ENCODE measurements around the gene C10orf67.
A peak's percentile ranks its signal among the peaks of the same experiment; 100 is the strongest.

C10orf67 gene

DNA sequence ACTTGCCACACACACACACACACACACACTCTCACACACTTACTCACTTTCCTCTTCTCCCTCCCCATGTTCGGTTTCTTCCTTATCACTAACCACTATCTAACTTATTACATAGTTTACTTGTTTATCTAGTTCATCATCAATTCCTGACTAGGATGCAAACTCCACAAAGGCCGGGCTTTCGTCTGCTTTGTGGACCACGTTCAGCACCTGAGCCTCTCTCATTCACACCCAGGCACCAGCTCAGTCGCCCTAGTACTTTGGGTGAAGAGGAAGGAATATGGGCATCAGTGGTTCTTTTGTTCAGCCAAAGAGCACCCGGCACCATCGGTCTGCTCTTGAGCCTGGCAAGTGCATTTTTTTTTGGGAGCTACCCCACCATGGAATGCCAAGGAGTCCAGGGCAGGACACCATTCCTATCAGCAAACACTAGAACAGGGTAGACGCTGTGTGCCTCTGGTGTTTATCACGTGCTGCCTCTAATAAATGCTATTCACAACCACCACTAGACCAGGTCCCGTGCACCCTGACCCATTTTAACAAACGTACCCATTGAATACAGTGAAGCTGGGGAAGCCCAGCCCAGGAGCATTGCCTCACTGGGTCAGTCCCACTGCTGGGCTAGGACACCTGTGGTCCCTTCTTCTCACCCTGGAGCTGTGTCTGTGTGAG, 2.2 kb downstream of the C10orf67 start:
- Mint-ChIP-seq H3K4me1 (peaks cover 60% of the 10 kb centered on the region), H3K36me3 (no peaks in the 10 kb centered on the region), H3K27me3 (no peaks in the 10 kb centered on the region), H3K9me3 (no peaks in the 10 kb centered on the region), H3K4me3 (no peak overlapping the region), H3K27ac (peak overlapping the region; percentile 13)

DNA sequence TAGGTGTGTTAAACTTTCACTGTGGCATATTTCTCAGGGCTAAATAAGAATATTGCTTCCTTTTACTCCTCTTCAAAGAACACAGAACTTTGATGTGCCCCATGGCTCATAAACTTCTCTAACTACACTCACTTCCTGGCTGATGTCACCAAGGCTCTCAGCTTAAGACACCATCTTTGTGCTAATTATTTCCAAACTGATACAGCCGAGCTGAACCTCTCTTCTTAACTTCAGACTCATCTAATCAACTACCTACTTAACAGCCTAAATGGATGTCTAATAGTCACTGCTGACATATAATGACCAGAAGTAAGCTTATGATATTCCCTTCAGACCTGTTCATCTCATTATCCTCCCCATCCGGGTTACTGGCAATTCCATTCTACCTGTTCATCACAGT, 3.6 kb downstream of the C10orf67 start:
- H3K4me1 Mint-ChIP-seq: peaks cover 71% of the 10 kb centered on the region
- no peaks in the 10 kb centered on the region for H3K36me3 Mint-ChIP-seq
- peak overlapping the region; percentile 19 for H3K4me3 Mint-ChIP-seq
- no peaks in the 10 kb centered on the region for H3K9me3 Mint-ChIP-seq
- H3K27ac Mint-ChIP-seq: peak overlapping the region; percentile 49
- H3K27me3 Mint-ChIP-seq: no peaks in the 10 kb centered on the region

DNA sequence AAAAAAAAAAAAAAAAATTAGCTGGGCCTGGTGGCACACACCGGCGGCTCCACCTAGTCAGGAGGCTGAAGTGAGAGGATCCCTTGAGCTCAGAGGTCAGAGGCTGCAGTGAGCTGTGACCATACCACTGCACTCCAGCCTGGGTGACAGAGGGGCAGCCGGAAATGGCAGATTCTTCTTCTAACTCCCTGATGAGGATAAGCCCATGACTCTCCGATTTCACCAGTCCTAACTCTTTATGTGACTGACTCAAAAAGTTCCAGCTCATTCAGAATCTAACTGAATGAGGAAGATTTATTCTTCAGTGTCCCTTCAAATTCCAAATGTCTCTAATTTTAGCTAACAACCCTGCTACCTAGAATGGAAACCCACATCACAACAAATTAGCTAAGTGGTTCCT, 4.2 kb downstream of the C10orf67 start:
- no peaks in the 10 kb centered on the region for H3K27me3 Mint-ChIP-seq
- peak overlapping the region; percentile 15 for H3K4me3 Mint-ChIP-seq
- H3K27ac Mint-ChIP-seq: peak overlapping the region; percentile 33
- peaks cover 78% of the 10 kb centered on the region for H3K4me1 Mint-ChIP-seq
- H3K36me3 Mint-ChIP-seq: no peaks in the 10 kb centered on the region
- H3K9me3 Mint-ChIP-seq: no peaks in the 10 kb centered on the region

DNA sequence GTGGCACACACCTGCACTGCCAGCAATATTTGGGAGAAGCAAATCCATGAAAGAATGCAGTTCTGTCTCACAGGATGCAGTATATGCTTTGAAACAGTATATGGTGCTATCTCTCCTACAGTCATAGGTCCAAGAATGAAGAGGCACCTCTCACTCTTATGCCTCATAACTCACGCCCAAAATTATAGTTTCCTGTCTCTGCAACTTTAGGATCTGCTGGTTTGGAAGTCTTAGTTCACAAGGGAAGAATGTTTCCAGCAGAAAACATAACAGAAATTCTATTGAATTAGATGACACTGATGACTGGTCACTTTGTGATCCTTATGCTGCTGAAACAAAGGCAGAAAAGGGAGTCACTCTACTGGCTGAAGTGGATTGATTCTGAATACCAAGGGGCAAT, 5.7 kb downstream of the C10orf67 start:
- no peak overlapping the region for H3K4me3 Mint-ChIP-seq
- no peaks in the 10 kb centered on the region for H3K36me3 Mint-ChIP-seq
- H3K4me1 Mint-ChIP-seq: peaks cover 87% of the 10 kb centered on the region
- H3K27me3 Mint-ChIP-seq: no peaks in the 10 kb centered on the region
- no peaks in the 10 kb centered on the region for H3K9me3 Mint-ChIP-seq
- peak overlapping the region; percentile 16 for H3K27ac Mint-ChIP-seq

DNA sequence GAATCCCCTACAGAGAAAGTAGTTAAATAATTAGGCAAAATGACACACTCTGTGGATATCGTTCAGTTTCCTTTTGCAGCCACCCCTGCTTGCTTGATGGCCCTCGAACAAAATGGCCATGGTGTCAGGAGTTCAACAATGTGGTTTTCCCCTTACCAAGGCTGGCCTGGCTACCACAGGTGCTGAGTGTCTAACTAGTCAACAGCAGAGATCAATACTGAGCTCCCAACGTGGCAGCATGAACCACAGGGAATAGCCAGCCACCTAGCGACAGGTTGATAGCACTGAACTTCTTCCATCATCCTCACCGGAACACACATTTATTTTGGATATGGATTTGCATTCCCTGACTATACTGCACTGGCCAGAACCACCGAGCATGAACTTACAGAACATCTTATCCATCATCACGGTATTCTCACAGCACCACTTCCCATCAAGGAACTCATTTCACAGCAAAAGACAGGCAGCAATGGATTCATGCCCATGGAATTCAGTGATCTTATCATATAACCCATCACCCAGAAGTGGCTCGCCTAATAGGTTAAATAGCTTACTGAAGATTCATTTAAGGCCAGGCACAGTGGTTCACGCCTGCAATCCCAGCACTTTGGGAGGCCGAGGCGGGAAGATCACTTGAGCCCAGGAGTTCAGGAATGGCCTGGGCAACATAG, 6.3 kb downstream of the C10orf67 start:
- no peaks in the 10 kb centered on the region for H3K36me3 Mint-ChIP-seq
- no peaks in the 10 kb centered on the region for H3K9me3 Mint-ChIP-seq

DNA sequence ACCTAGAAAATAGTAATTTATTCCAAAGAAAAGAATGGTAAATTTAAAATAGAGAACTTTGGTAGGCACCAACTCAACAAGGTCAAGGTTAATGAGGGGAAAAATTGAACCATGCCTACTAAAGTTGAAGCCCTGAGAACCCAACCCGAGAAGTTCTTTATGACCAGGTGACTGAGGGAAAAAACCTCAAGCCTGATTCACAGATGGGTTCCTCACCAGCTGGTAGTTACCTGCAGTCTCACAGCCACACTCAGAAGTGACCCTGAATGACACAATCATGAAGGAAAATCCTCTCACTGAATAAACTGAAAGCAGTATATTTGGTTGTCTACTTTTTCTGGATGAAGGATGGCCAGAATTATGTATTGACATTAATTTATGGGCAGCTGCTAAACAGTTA, 7.0 kb downstream of the C10orf67 start:
- no peak overlapping the region for H3K4me3 Mint-ChIP-seq
- H3K4me1 Mint-ChIP-seq: peaks cover 82% of the 10 kb centered on the region
- no peaks in the 10 kb centered on the region for H3K27me3 Mint-ChIP-seq
- H3K9me3 Mint-ChIP-seq: no peaks in the 10 kb centered on the region
- no peaks in the 10 kb centered on the region for H3K36me3 Mint-ChIP-seq
- peak overlapping the region; percentile 87 for H3K27ac Mint-ChIP-seq

More for the DNA sequence above, 6.3 kb downstream of the C10orf67 start:
- H3K27ac Mint-ChIP-seq: peak overlapping the region; percentile 87
- no peaks in the 10 kb centered on the region for H3K27me3 Mint-ChIP-seq
- no peak overlapping the region for H3K4me3 Mint-ChIP-seq
- H3K4me1 Mint-ChIP-seq: peaks cover 85% of the 10 kb centered on the region

DNA sequence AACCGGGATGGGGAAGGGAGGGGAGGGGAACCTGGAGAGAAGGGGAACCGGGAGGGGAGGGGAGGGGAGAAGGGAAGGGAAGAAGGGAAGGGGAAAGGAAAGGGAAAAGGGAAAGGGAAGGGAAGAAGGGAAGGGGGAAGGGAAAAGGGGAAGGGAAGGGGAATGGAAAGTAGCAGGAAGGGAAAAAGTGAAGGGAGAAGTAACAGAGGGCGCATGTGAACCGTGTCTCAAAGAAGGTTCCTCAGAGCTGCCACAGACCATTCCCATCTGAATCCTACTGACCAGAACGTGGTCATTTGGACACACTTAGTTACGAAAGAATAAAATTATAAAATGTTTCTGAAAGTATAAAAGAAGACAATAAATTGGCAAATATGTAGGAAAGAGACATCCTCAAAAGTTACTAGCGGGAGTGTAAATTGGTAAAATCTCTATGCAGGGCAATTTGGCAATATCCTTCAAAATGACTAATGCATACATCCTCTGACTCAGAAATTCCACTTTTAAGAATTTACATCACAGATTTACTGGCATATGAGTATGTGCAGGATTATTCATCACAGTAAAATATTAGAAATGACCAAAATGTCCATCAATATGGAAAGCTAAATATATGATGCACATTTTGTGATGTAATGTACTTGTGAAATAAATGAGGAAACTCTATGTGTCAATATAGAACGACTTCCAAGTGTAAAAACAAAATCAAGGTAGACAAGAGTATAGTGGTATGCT, 12.9 kb downstream of the C10orf67 start:
- no peaks in the 10 kb centered on the region for H3K36me3 Mint-ChIP-seq
- peaks cover 40% of the 10 kb centered on the region for H3K4me1 Mint-ChIP-seq
- H3K27ac Mint-ChIP-seq: peak overlapping the region; percentile 86
- peaks cover 6% of the 10 kb centered on the region for H3K9me3 Mint-ChIP-seq
- H3K27me3 Mint-ChIP-seq: no peaks in the 10 kb centered on the region
- peak overlapping the region; percentile 20 for H3K4me3 Mint-ChIP-seq

DNA sequence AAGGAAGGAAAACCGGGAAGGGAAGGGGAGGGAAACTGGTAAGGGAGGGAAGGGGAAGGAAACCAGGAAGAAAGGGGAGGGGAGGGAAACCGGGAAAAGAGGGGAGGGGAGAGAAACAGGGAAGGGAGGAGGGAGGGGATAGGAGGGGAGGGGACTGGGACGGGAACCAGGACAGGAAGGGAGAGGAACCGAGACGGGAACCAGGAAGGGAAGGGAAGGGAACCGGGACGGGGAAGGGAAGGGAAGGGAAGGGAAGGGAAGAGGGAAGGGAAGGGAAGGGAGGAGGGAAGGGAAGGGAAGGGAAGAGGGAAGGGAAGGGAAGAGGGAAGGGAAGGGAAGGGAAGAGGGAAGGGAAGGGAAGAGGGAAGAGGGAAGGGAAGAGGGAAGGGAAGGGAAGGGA, 13.6 kb downstream of the C10orf67 start:
- no peak overlapping the region for H3K4me3 Mint-ChIP-seq
- peaks cover 35% of the 10 kb centered on the region for H3K4me1 Mint-ChIP-seq
- H3K27ac Mint-ChIP-seq: peak overlapping the region; percentile 86

DNA sequence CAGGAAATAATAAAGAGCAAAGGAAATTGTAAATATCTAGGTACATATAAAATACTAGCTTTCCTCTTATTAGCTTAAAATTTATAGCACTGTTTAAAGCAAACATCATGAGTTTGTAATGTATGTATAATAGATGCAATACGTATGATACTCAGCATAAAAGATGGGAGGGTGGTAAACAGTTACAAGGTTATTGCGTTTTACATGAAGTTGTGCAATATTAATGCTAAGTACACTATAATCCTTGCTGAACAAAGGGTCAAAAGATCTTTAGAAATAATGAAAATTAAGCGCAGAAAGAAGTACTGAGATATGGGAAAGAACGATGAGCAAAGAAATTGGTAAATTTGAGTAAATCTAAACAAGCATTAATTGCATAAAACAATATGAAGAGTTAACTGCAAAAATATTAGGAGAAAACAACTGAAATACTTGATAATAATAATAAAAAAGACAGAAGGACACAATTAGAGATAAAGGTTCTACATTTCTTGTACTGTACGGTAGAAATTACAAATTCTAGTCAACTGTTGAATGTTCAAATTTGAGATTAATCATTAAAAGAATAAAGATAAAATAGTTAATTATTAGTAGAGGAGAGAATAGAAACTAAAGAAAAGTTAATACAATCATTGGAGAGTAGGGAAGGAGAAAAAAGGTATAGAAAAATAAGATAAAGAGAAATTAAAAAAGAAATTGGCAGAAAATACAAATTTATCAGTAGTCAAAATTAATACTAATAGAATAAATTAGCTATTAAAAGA, 17.9 kb downstream of the C10orf67 start:
- Mint-ChIP-seq H3K4me3 (no peak overlapping the region), H3K27me3 (peaks cover 1% of the 10 kb centered on the region), H3K4me1 (peaks cover 19% of the 10 kb centered on the region), H3K27ac (no peak overlapping the region), H3K9me3 (no peaks in the 10 kb centered on the region), H3K36me3 (no peaks in the 10 kb centered on the region)

More for the DNA sequence above, 13.6 kb downstream of the C10orf67 start:
- Mint-ChIP-seq H3K9me3 (peaks cover 6% of the 10 kb centered on the region), H3K36me3 (no peaks in the 10 kb centered on the region), H3K27me3 (no peaks in the 10 kb centered on the region)

DNA sequence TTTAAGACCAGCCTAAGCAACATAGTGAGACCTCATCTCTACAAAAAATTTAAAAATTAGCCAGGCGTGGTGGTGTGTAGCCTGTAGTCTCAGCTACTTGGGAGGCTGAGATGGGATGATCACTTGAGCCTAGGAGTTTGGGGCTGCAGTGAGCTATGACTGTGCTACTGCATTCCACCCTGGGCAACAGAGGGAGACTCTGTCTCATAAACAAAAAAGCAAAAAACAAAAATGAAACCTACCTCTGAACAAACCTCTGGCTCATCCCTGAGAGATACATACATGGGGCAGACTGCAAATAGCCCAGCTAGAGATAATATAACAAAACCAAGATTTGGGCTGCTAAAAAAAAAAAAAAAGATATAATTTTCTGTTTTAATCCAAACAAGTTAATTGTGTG, 19.5 kb downstream of the C10orf67 start:
- Mint-ChIP-seq H3K27ac (no peak overlapping the region), H3K36me3 (no peaks in the 10 kb centered on the region), H3K9me3 (no peaks in the 10 kb centered on the region), H3K27me3 (peaks cover 1% of the 10 kb centered on the region), H3K4me1 (peaks cover 17% of the 10 kb centered on the region), H3K4me3 (no peak overlapping the region)

DNA sequence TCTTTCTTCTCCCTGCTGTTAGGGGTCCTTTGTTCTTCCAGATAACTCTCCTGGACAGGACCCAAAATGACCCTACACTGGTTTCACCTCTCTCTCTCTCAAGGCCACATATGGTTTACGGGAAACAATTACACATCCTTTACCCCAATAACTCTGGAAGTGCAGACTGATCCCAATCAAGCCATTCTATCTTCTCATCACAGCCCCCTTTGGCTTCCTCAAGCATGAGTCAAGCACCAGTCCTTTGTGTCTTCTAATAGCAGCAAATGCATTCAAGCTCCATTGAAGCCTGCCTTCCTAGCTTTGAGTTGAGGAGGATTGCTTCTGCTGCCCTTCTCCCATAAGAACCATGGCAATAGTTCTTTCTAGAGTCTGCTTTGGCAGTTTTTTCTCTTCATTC, 20.2 kb downstream of the C10orf67 start:
- Mint-ChIP-seq H3K9me3 (no peaks in the 10 kb centered on the region), H3K36me3 (no peaks in the 10 kb centered on the region), H3K4me3 (no peak overlapping the region), H3K27me3 (peaks cover 1% of the 10 kb centered on the region), H3K4me1 (peaks cover 17% of the 10 kb centered on the region), H3K27ac (no peak overlapping the region)

DNA sequence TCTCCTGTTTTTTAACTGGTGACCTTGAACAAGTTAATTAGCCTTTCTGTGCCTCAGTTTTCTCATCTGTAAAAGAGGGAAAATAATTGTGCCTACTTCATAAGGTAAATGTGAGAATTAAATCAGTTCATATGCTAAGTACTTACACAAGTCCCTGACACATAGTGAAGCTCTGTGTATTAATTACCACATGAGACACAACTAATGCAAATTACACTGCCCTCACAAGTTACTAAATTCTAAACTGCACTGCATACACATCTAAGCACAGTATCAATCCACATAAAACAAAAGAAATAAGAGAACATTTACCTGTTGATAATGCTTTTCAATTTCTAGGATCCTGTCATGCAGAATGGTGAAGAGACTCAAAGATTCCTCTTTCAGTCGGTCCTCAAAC, 22.5 kb downstream of the C10orf67 start:
- H3K27me3 Mint-ChIP-seq: peaks cover 1% of the 10 kb centered on the region
- H3K27ac Mint-ChIP-seq: peak overlapping the region; percentile 39
- H3K4me3 Mint-ChIP-seq: no peak overlapping the region
- H3K9me3 Mint-ChIP-seq: no peaks in the 10 kb centered on the region
- no peaks in the 10 kb centered on the region for H3K36me3 Mint-ChIP-seq
- H3K4me1 Mint-ChIP-seq: peaks cover 17% of the 10 kb centered on the region

DNA sequence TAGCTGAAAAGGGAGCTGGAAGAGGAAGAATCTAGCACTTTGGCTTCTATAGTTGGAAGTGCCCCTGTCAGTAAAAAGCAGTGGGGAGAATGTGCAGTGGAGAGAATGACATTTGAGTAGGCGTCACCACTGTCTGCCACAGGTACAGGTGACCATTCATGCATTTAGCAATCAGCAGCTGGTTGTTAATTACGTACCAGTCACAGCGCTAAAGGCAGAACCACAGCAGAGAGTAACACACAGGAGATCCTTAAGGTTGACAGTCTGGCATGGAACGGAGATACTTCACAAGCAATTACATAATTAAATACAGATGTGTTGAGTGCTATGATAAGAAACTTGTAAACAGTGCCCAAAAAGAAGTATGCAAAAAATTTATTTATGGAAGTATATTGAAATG, 24.8 kb downstream of the C10orf67 start:
- H3K4me3 Mint-ChIP-seq: no peak overlapping the region
- H3K27ac Mint-ChIP-seq: no peak overlapping the region
- no peaks in the 10 kb centered on the region for H3K9me3 Mint-ChIP-seq
- H3K36me3 Mint-ChIP-seq: no peaks in the 10 kb centered on the region
- peaks cover 1% of the 10 kb centered on the region for H3K27me3 Mint-ChIP-seq
- peaks cover 11% of the 10 kb centered on the region for H3K4me1 Mint-ChIP-seq

DNA sequence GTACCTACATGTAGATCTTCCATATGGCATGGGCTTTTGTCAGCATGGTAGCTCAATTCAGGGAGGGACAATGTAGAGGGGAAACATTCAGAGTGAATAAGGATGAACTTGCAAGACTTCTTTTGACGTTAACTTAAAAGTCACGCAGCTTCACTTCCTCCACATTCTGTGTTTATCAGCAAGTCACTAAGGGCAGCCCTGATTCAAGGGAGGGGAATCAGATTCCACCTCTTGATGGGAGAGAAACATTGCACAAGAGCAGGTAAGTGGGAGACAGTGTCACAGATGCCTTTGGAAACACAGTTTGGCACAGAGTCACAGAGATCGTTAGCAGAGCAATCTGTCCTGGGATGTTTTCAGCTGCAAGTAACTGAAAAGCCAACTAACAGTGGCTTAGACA, 26.2 kb downstream of the C10orf67 start:
- H3K9me3 Mint-ChIP-seq: no peaks in the 10 kb centered on the region
- no peaks in the 10 kb centered on the region for H3K36me3 Mint-ChIP-seq
- H3K4me1 Mint-ChIP-seq: peaks cover 5% of the 10 kb centered on the region
- H3K27me3 Mint-ChIP-seq: no peaks in the 10 kb centered on the region
- H3K4me3 Mint-ChIP-seq: no peak overlapping the region
- H3K27ac Mint-ChIP-seq: no peak overlapping the region

DNA sequence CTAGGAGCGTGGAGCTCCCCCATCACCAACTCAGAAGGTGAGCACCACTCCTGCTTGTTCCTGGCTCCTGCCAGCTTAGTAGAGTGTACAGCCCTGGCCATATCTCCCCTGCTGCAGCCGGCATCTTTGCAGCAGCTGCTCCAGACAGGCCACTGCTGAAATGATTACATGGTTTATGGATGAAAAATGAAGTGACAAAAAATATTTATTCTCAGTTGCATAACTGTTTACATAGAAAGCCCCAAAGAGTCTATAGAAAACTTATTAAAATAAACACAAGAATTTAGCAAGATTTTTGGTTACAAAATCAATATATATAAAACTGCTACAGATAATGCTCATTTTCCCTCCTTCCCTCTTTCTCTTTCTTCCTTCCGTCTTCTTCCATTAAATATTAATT, 27.2 kb downstream of the C10orf67 start:
- Mint-ChIP-seq H3K27ac (no peak overlapping the region), H3K27me3 (no peaks in the 10 kb centered on the region), H3K4me1 (peaks cover 5% of the 10 kb centered on the region), H3K4me3 (no peak overlapping the region), H3K36me3 (no peaks in the 10 kb centered on the region), H3K9me3 (no peaks in the 10 kb centered on the region)
